Activated CD8-positive, alpha-beta memory T cell treated with anti-CD3 and anti-CD28 coated beads, Interleukin-2, amount 50 U/mL, for 48 hours (primary cell): ENCODE results near the gene HSPA4.
"Not testable (repeated sequence)": the region's sequence is repeated elsewhere in the genome, so short reads cannot be mapped to it uniquely, and the experiment has no call there.

Experiments used
- DNase-seq: peaks from one replicate; pipeline ENCODE4 v3.0.0-alpha.2; 2020

Gene HSPA4

DNA sequence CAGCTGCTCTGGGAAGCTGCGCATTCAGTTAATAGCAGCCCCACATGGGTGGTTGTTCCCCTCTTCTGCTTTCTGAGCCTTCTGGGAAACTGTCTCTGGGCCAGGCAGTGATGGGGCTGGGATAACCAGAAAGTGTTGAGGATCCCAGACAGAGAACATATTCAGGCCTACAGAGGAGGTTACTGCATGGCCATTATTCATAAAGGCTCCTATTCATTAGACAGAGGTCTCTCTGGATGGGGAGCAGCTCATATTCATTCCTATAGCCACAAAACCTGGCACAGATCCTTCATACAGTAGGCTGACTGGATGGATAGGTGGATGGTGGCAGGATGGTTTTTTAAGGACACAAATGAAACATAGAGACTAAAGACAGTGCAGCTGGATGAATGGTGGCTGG lies 76.3 kb downstream of the HSPA4 start:
- DNase-seq: peak; percentile 23

- peak; percentile 28 for DNase-seq
These were observed 77.5 kb downstream of the HSPA4 start for GRCh38 chr5:133129289-133129688.

- DNase-seq: peak; percentile 20
These were observed 78.1 kb downstream of the HSPA4 start for GRCh38 chr5:133129950-133130349.

DNA sequence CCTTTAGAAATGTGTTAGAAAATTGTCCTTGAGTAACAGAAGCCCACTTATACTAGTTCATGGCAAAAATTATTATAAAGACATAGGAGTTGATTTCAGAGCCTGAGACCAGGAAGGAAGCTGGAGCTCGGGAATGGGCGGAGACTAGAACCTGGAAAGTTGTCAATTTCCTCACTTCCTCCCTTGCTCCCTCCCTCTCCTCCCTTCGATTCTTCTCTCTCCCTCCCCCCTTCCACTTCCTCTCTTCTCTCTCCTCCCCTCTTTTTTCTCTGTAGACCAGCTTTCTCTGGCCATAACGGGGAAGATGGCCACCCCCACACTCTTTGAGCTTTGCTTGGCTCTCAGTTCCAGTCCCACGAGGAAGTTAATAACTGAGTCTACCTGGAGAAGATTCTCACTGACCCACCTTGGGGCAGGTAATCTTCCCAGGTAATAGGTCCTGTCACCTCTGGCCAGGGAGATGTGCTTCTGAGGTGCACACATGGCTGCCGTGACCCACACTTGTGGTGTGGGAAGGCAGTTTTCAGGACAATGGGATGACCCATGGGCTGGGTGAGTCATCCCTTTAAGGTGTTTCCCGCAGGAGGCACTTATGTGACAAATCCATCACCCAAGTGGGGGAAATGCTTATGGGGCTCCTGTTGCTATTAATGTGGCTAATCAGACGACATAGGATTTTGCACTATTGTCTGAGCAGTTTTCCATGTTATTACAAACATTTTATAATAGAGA lies 78.7 kb downstream of the HSPA4 start:
- peak; percentile 28 for DNase-seq

DNA sequence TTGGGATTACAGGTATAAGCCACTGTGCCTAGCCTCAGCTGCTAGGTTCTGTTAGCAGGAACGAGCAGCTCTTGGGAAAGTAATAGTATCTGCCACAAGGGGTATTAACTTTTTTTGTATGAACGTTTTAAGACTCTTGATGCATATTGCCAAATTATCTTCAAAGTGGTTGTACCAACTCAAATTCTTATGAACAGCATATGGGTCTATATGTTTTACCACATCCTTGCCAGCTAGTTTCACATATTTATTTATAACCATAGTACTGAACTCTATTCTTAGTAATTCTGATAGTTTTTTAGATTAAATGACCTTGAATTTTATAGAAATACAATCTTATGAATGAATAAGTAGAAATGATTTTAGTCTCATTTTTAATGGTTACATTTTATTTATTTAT lies 80.9 kb downstream of the HSPA4 start:
- no peak for DNase-seq

DNA sequence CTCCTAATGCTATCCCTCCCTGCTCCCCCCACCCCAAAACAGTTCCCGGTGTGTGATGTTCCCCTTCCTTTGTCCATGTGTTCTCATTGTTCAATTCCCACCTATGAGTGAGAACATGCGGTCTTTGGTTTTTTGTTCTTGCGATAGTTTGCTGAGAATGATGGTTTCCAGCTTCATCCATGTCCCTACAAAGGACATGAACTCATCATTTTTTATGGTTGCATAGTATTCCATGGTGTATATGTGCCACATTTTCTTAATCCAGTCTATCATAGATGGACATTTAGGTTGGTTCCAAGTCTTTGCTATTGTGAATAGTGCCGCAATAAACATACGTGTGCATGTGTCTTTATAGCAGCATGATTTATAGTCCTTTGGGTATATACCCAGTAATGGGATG lies 81.4 kb downstream of the HSPA4 start:
- DNase-seq: peak; percentile 6

DNA sequence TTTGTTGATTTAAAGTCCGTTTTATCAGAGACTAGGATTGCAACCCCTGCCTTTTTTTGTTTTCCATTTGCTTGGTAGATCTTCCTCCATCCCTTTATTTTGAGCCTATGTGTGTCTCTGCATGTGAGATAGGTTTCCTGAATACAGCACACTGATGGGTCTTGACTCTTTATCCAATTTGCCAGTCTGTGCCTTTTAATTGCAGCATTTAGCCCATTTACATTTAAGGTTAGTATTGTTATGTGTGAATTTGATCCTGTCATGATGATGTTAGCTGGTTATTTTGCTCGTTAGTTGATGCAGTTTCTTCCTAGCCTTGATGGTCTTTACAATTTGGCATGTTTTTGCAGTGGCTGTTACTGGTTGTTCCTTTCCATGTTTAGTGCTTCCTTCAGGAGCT lies 85.1 kb downstream of the HSPA4 start:
- not testable (repeated sequence) for DNase-seq

DNA sequence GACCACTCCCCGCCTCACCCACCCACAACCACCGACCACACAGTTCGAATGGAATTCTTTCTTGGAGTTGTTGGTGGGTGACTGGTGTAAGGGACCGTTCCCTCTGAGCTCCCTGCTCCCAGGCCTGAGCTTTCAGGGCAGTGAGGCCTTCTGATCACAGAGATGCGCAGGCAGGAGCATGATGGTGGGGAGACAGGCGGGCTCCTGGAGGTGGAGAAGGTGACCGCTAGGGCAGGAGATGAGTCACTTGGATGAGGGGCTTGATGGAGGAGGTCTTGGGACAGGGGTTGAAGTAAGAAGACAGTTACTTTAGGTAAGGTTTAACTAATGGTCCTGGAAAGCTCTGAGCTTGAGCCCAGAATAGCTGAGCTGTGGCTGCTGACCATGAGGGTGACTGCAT lies 88.5 kb downstream of the HSPA4 start:
- DNase-seq: peak; percentile 42

- DNase-seq: no peak
These were observed 89.9 kb downstream of the HSPA4 start for GRCh38 chr5:133141746-133142145.

DNA sequence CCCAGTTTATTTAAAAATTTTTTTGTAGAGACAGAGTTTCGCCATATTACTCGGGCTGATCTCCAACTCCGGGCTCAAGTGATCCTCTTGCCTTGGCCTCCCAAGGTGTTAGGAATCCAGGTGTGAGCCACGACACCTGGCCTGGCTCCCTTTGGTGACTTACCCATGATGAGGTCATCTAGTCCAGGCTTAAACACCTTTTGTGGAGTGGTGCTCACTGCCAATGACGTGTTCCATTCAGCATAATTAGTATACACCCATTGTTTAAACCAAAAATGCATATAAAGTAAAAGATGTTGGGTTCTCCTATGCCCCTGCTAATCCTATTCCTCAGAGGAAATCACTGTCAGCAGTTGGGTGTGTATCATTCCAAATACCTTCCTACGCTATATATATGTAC lies 91.0 kb downstream of the HSPA4 start:
- DNase-seq: peak; percentile 4

DNA sequence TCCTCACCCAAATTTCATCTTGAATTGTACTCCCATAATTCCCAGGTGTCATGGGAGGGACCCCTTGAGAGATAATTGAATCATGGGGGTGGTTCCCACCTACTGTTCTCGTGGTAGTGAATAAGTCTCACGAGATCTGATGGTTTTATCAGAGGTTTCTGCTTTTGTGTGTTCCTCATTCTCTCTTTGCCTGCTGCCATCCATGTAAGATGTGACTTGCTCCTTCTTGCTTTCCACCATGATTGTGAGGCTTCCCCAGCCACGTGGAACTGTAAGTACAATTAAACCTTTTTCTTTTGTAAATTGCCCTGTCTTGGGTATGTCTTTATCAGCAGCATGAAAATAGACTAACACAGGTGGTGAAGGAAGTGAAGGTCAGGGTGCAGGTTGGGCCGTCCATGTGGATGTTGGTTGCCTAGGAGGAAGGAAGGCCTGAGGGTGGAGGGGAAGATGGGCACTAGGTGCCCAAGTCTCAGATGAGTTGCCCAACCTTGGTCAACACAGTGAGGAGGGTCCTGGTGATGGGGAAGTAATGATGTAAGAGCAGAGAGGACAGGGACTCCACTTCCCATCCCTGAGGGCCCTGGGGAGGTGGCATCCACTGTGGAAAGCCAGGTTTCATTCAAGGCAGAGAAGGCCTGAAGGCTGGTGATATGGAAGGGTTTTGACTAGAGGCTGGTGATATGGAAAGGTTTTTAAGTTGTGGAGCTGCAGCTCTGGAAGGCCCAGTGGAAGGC lies 92.6 kb downstream of the HSPA4 start:
- DNase-seq: no peak

GRCh38 chr5:133145436-133146170 lies 93.8 kb downstream of the HSPA4 start:
- DNase-seq: no peak

- DNase-seq: no peak
These were observed 95.6 kb downstream of the HSPA4 start for GRCh38 chr5:133147411-133147810.

- no peak for DNase-seq
These were observed 96.2 kb downstream of the HSPA4 start for GRCh38 chr5:133147815-133148567.

DNA sequence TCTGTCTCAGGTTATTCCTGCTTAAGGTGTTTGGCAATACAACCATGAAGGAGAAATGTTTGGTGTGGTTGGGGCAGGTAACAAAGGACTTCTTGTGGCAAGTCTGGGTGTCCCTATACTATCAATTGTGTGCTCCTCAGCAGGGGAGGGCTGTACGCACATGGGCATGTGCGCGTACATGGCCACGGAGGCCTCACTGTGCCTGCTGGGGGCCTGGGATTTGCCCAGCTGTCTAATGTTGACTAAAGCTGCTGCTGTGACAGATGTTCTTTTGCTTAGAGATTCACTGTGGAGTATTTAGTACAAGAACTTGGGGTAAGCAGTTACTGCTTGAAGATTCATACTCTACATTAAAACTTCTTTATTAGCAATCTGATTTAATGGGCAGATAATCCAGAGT lies 97.5 kb downstream of the HSPA4 start:
- no peak for DNase-seq

GRCh38 chr5:133150909-133151544 lies 99.2 kb downstream of the HSPA4 start:
- DNase-seq: no peak

- DNase-seq: no peak
These were observed 102.7 kb downstream of the HSPA4 start for GRCh38 chr5:133154274-133155075.

DNA sequence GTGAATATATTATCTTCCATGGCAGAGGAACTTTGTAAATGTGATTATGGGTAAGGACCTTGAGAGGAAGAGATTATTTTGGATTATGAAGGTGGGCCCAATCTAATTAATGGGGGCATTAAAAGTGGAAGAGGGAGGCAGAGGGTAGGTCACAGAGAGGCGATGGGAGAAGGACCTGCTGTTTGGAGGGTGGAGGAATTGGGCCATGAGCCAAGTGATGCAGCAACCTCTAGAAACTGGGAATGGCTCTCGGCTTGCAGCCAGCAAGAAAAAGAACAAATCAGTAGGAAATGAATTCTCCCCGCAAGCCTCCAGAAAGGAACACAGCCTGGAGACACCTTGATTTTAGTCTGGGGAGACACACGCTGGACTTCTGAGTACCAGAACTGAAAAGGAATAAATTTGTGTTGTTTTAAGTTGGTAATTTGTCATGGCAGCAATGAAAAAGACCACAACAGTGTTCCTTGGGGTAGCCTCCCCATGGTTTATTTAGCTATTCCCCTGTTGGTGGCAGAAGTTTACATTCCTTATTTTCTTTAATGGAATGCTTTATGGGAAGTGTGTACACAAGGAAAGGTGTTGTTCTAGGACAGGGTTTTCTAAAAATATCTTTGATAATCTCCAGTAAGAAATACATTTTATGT lies 103.6 kb downstream of the HSPA4 start:
- DNase-seq: no peak
